A673 (cell line): ENCODE results near the gene RALA. TPM values are rescaled to one million over a fixed set of nuclear protein-coding genes. Genes with fewer than 3 reads are reported as not detected.

ENCODE experiments used
- BruUV-seq: library from RNA; stranded (reverse); fragments of 400-500 nt; replicated peaks from 2 replicates; lab custom pipeline; 2021; lab: Mats Ljungman, UMichigan
- CTCF ChIA-PET: fragments of 300-600 bp; sonication (Branson Sonifier 250); formaldehyde crosslinking; loops from one replicate; lab custom pipeline; 2022; ENCODE audit warnings: antibody characterized with exemption; lab: Charles Lee
- POLR2A ChIA-PET: fragments of 300-600 bp; sonication (Branson Sonifier 250); formaldehyde crosslinking; loops from one replicate; lab custom pipeline; 2022; ENCODE audit warnings: antibody characterized with exemption; ENCODE audit not compliant: low non-redundant PET; lab: Charles Lee
- DNase-seq: peaks from one replicate; pipeline ENCODE4 v3.0.0-alpha.2; 2015; ENCODE audit warnings: low spot score
- H3K27ac ChIP-seq: fragments of 200-600 bp; sonication (generic); 2 replicates; pipeline ENCODE4 v1.5.1; 2016; ENCODE audit warnings: mixed run types, low read depth, mild to moderate bottlenecking, mixed read lengths, antibody characterized with exemption, low read length; ENCODE audit not compliant: poor library complexity, severe bottlenecking
- H3K27me3 ChIP-seq: fragments of 200-600 bp; sonication (generic); replicated peaks from 2 replicates; pipeline ENCODE4 v1.6.1; 2017; ENCODE audit warnings: mixed run types, low read depth, mild to moderate bottlenecking, mixed read lengths, antibody characterized with exemption, low read length; ENCODE audit not compliant: insufficient read depth, poor library complexity
- H3K36me3 ChIP-seq: fragments of 200-600 bp; sonication (generic); 2 replicates; pipeline ENCODE4 v1.6.1; 2016; ENCODE audit warnings: mixed run types, mild to moderate bottlenecking, mixed read lengths, antibody characterized with exemption, low read length; ENCODE audit not compliant: insufficient read depth, poor library complexity, severe bottlenecking
- H3K4me1 ChIP-seq: fragments of 200-600 bp; sonication (generic); 2 replicates; pipeline ENCODE4 v1.6.1; 2017; ENCODE audit warnings: mixed run types, mild to moderate bottlenecking, mixed read lengths, antibody characterized with exemption, low read length; ENCODE audit not compliant: insufficient read depth, poor library complexity, severe bottlenecking
- H3K4me3 ChIP-seq: fragments of 200-600 bp; sonication (generic); 2 replicates; pipeline ENCODE4 v1.5.1; 2016; ENCODE audit warnings: low read depth, mixed run types, mild to moderate bottlenecking, mixed read lengths, low read length; ENCODE audit not compliant: poor library complexity, severe bottlenecking
- H3K9me3 ChIP-seq: fragments of 200-600 bp; sonication (generic); 2 replicates; pipeline ENCODE4 v1.6.1; 2016; ENCODE audit warnings: mixed run types, low read depth, mild to moderate bottlenecking, mixed read lengths, antibody characterized with exemption, low read length; ENCODE audit not compliant: poor library complexity, severe bottlenecking
- EZH2 ChIP-seq: fragments of 200-600 bp; sonication (generic); IDR thresholded peaks from 2 replicates; pipeline ENCODE4 v1.6.1; 2017; ENCODE audit warnings: borderline replicate concordance, low read depth, mild to moderate bottlenecking, mixed read lengths, antibody characterized with exemption, low read length; ENCODE audit not compliant: poor library complexity, severe bottlenecking
- intact Hi-C: fragments of 100-400 bp; cut with micrococcal nuclease; formaldehyde crosslinking; loops from one replicate; pipeline ENCODE4 v1.10.0; 2022; ENCODE audit not compliant: unreplicated experiment
- total RNA-seq: library from RNA; stranded (reverse); gene quantifications from 2 replicates; pipeline ENCODE4 v1.2.3, GENCODE V29; 2021
- TF ChIP-seq, protein P1 (sequence below): fragments of 300-800, 200-600 bp; sonication (generic); conservative IDR thresholded peaks from 2 replicates; pipeline ENCODE4 v1.5.1; 2017; ENCODE audit warnings: low read depth, mild to moderate bottlenecking, antibody characterized with exemption, low read length, moderate library complexity, mixed read lengths

RALA gene
- total RNA-seq, 1 experiment from 2014 or later, result 33.9 TPM

GRCh38 chr7:39733881-39734632 lies 110.7 kb downstream of the RALA start:
- no peaks in the 10 kb centered on the region for H3K36me3 ChIP-seq
- CTCF ChIA-PET, result interaction anchor here (0.6 to 2.9 kb wide), 3 partner anchors 12 to 154 kb away, joined by 3 to 10 read pairs (median 4); no protein-coding TSS in a partner anchor
- TSS peak; percentile 77 for BruUV-seq
- peaks cover 22% of the 10 kb centered on the region for H3K4me1 ChIP-seq
- no peaks in the 10 kb centered on the region for H3K27me3 ChIP-seq
- H3K27ac ChIP-seq, result peak overlapping the region; percentile 76
- no peaks in the 10 kb centered on the region for H3K9me3 ChIP-seq
- no peak for TF ChIP-seq EZH2
- TF ChIP-seq, protein P1, sequence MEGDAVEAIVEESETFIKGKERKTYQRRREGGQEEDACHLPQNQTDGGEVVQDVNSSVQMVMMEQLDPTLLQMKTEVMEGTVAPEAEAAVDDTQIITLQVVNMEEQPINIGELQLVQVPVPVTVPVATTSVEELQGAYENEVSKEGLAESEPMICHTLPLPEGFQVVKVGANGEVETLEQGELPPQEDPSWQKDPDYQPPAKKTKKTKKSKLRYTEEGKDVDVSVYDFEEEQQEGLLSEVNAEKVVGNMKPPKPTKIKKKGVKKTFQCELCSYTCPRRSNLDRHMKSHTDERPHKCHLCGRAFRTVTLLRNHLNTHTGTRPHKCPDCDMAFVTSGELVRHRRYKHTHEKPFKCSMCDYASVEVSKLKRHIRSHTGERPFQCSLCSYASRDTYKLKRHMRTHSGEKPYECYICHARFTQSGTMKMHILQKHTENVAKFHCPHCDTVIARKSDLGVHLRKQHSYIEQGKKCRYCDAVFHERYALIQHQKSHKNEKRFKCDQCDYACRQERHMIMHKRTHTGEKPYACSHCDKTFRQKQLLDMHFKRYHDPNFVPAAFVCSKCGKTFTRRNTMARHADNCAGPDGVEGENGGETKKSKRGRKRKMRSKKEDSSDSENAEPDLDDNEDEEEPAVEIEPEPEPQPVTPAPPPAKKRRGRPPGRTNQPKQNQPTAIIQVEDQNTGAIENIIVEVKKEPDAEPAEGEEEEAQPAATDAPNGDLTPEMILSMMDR, result no peak
- POLR2A ChIA-PET, result interaction anchor here (0.7 kb wide), 1 partner anchor 215 kb away, joined by 5 read pairs; no protein-coding TSS in a partner anchor
- peak overlapping the region; percentile 54 for H3K4me3 ChIP-seq
- peak; percentile 41 for DNase-seq
- intact Hi-C loops, result no loop called here

DNA sequence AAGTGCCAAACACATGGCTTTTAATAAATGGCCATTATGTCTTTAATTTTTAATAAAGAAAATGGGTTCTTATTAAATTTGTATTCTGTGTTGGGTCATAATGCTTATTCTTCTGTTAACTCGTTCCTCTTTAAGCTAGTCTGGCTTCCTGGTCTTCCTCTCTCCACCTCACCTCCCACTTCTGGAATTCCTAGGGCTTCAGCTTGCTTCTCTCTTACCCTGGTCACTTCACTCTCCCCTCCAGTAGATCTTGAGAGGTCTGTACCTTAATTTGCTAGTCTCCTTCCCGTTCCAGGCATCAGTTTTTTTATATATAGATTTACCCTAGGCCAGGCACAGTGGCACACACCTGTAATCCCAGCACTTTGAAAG lies 111.2 kb downstream of the RALA start:
- peak overlapping the region; percentile 54 for H3K4me3 ChIP-seq
- BruUV-seq, result no TSS peak
- CTCF ChIA-PET, result interaction anchor here (0.6 to 2.9 kb wide), 2 partner anchors 11 to 154 kb away, joined by 3 to 10 read pairs; no protein-coding TSS in a partner anchor
- no peaks in the 10 kb centered on the region for H3K27me3 ChIP-seq
- no peak overlapping the region for H3K27ac ChIP-seq
- H3K36me3 ChIP-seq, result no peaks in the 10 kb centered on the region
- no peak for DNase-seq
- TF ChIP-seq, protein P1, result no peak
- TF ChIP-seq EZH2, result no peak
- POLR2A ChIA-PET, result interaction anchor here (0.7 kb wide), 1 partner anchor 214 kb away, joined by 5 read pairs; no protein-coding TSS in a partner anchor
- no peaks in the 10 kb centered on the region for H3K9me3 ChIP-seq
- intact Hi-C loops, result no loop called here
- peaks cover 22% of the 10 kb centered on the region for H3K4me1 ChIP-seq

DNA sequence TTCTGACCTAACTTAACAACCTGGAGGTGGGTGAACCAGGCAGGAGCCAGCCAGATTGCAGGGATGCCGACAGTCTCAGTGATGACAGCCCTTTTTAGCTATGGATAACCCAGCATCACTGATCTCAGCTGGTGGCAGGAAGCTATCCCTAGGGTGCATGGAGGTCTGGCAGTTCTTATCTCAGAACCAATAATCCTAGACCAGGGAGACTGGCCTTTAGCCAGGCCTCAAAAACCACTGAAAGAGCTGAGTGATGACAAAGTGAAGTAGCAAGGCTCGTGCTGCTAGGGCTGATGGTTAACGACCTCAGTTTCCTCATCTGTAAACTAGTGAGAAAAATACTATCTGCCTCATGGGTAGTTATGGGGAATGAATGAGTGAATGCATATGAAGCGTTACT lies 112.5 kb downstream of the RALA start:
- Histone ChIP-seq H3K36me3 (no peaks in the 10 kb centered on the region), H3K27ac (no peak overlapping the region), H3K27me3 (no peaks in the 10 kb centered on the region), H3K4me3 (no peak overlapping the region), H3K4me1 (peaks cover 22% of the 10 kb centered on the region), H3K9me3 (no peaks in the 10 kb centered on the region)
- no TSS peak for BruUV-seq
- intact Hi-C loops, result no loop called here
- peak; percentile 44 for DNase-seq
- CTCF ChIA-PET, result interaction anchor here (1.7 kb wide), 1 partner anchor 10 kb away, joined by 3 read pairs; no protein-coding TSS in a partner anchor
- TF ChIP-seq, protein P1, result no peak
- TF ChIP-seq EZH2, result no peak
- POLR2A ChIA-PET, result no interaction called here
